ENCODE results near the gene AUTS2.

Gene AUTS2

GRCh38 chr7:70035519-70035918 is 437.2 kb downstream of the AUTS2 start:
- no peak for DNase-seq (ENCODE audit: low read depth)

- no peak for DNase-seq (ENCODE audit: low read depth)
Measured at GRCh38 chr7:70035955-70036354, 437.7 kb downstream of the AUTS2 start.

GRCh38 chr7:70036695-70037094 is 438.4 kb downstream of the AUTS2 start:
- DNase-seq (ENCODE audit: low read depth) = no peak

- DNase-seq (ENCODE audit: low read depth) = no peak
Measured at GRCh38 chr7:70037171-70037933, 439.1 kb downstream of the AUTS2 start.

GRCh38 chr7:70040051-70040450 is 441.8 kb downstream of the AUTS2 start:
- no peak for DNase-seq (ENCODE audit: low read depth)

- DNase-seq (ENCODE audit: low read depth) = no peak
Measured at GRCh38 chr7:70040970-70041766, 442.9 kb downstream of the AUTS2 start.

- DNase-seq (ENCODE audit: low read depth) = no peak
Measured at GRCh38 chr7:70042533-70042932, 444.3 kb downstream of the AUTS2 start.

- DNase-seq (ENCODE audit: low read depth) = no peak
Measured at GRCh38 chr7:70043015-70043538, 444.8 kb downstream of the AUTS2 start.

GRCh38 chr7:70044064-70044463 is 445.8 kb downstream of the AUTS2 start:
- no peak for DNase-seq (ENCODE audit: low read depth)

GRCh38 chr7:70044525-70044924 is 446.2 kb downstream of the AUTS2 start:
- DNase-seq (ENCODE audit: low read depth) = no peak

- DNase-seq (ENCODE audit: low read depth) = no peak
Measured at GRCh38 chr7:70044981-70045380, 446.7 kb downstream of the AUTS2 start.

GRCh38 chr7:70047384-70047783 is 449.1 kb downstream of the AUTS2 start:
- no peak for DNase-seq (ENCODE audit: low read depth)

GRCh38 chr7:70047891-70048448 is 449.7 kb downstream of the AUTS2 start:
- DNase-seq (ENCODE audit: low read depth) = no peak

- no peak for DNase-seq (ENCODE audit: low read depth)
Measured at GRCh38 chr7:70051726-70052125, 453.5 kb downstream of the AUTS2 start.

GRCh38 chr7:70052691-70053090 is 454.4 kb downstream of the AUTS2 start:
- DNase-seq (ENCODE audit: low read depth) = no peak

- DNase-seq (ENCODE audit: low read depth) = no peak
Measured at GRCh38 chr7:70053421-70053820, 455.1 kb downstream of the AUTS2 start.

GRCh38 chr7:70053989-70054388 is 455.7 kb downstream of the AUTS2 start:
- DNase-seq (ENCODE audit: low read depth) = no peak

- no peak for DNase-seq (ENCODE audit: low read depth)
Measured at GRCh38 chr7:70056363-70056762, 458.1 kb downstream of the AUTS2 start.

GRCh38 chr7:70060298-70061068 is 462.2 kb downstream of the AUTS2 start:
- no peak for DNase-seq (ENCODE audit: low read depth)

- no peak for DNase-seq (ENCODE audit: low read depth)
Measured at GRCh38 chr7:70063371-70063770, 465.1 kb downstream of the AUTS2 start.

GRCh38 chr7:70063927-70064326 is 465.7 kb downstream of the AUTS2 start:
- no peak for DNase-seq (ENCODE audit: low read depth)

- no peak for DNase-seq (ENCODE audit: low read depth)
Measured at GRCh38 chr7:70066844-70067243, 468.6 kb downstream of the AUTS2 start.

Measured in HS-5 (cell line).